Fibroblast of villous mesenchyme (primary cell): ENCODE data around the gene TNFSF11. TPM values are rescaled to one million over a fixed set of nuclear protein-coding genes. Genes with fewer than 3 reads are reported as not detected.

Source experiments
- DNase-seq: peaks from one replicate; pipeline ENCODE4 v3.0.0-alpha.2; 2010; ENCODE audit warnings: low read depth
- H3K4me3 ChIP-seq: 2 replicates; pipeline ENCODE4 v1.5.1; 2011; ENCODE audit warnings: low read depth, mild to moderate bottlenecking, low read length
- CTCF ChIP-seq: IDR thresholded peaks from 2 replicates; pipeline ENCODE4 v1.5.1; 2012; ENCODE audit warnings: low read depth, mild to moderate bottlenecking, low read length; ENCODE audit not compliant: insufficient read depth
- total RNA-seq: library from RNA; depleted of rRNA; stranded (reverse); fragments of >200 nt; gene quantifications from 2 replicates; pipeline ENCODE4 v1.2.3, GENCODE V29; 2012

TNFSF11 gene
- not detected in 2 replicates for total RNA-seq

- peak within 1 kb of the TSS; percentile 51 for H3K4me3 ChIP-seq
- DNase-seq: no peak
- no peak for TF ChIP-seq CTCF
Measured at GRCh38 chr13:42574011-42574410, at the start of gene TNFSF11. TNFSF11 (plus strand) TSS chr13:42574152; CDS start chr13:42574304, 152 bp downstream.

GRCh38 chr13:42524487-42525034 is 49.4 kb upstream of the TNFSF11 start:
- DNase-seq: peak; percentile 35
- TF ChIP-seq CTCF: no peak
- no peak overlapping the region for H3K4me3 ChIP-seq

GRCh38 chr13:42525035-42525504 is 48.9 kb upstream of the TNFSF11 start:
- peak; percentile 80 for DNase-seq
- no peak for TF ChIP-seq CTCF
- H3K4me3 ChIP-seq: no peak overlapping the region

DNA sequence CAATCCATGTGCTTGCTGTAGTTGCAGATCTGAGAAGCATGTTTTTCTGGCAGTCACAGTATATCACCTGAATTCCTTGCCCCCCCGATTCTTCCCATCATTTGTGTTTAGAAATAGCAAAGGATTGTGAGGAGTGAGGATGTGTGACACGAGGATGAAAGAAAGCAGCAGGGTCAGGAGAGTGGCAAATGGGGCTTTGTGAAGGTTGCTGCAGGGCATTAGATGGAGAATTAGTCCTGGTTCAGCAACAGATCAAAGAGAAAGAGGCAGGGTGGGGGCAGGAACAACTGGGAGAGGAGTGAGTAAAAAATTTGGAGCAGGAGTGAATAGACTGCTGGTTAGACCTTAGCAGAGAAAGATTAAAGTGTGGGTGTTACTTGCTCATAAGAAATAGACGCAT is 47.7 kb upstream of the TNFSF11 start:
- no peak for DNase-seq
- H3K4me3 ChIP-seq: no peak overlapping the region
- TF ChIP-seq CTCF: no peak

- DNase-seq: no peak
- no peak for TF ChIP-seq CTCF
Measured at GRCh38 chr13:42526804-42527203, 47.1 kb upstream of the TNFSF11 start.

DNA sequence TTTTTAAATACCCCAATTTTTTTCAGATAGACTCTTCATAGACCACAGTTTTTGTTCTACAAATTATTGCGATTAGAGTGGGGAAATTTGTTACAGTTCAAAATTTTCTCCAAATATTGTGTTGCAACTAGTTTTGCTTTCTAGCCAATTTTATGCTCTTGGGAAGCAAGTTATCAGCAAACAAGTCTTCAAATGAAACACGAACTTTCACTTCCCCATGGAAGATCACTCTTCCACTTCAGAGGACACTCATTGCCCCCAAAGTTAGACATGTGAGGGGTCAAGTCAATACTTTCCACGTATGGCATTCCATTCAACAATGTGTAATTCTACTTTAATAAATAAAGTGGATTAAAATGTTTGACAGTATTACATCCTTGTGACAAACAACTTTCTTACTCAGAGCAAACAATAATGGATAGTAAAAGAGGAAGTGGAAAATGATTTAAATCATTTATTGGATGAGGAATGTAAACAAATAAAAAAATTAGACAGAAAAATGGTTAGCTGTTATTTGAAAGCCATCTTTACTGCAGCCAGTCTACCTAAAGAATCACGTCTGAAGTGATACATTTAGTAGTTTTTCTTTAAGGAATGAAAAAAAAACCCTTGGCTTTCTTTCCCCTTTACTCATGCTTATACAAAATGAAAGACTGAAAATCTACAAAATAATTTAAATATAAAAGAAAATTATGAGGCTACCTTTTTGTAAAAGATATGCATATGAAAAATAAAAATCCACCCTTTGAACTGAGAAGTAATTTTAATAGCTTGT is 41.2 kb upstream of the TNFSF11 start:
- DNase-seq: peak; percentile 44
- no peak for TF ChIP-seq CTCF
- H3K4me3 ChIP-seq: no peak overlapping the region

More at GRCh38 chr13:42526804-42527203, 47.1 kb upstream of the TNFSF11 start:
- no peak overlapping the region for H3K4me3 ChIP-seq
